Measurements from ENCODE around the gene CACNA1E.

GRCh38 chr1:181626279-181626938 lies 143.1 kb downstream of the CACNA1E start:
- TF ChIP-seq, protein P1, sequence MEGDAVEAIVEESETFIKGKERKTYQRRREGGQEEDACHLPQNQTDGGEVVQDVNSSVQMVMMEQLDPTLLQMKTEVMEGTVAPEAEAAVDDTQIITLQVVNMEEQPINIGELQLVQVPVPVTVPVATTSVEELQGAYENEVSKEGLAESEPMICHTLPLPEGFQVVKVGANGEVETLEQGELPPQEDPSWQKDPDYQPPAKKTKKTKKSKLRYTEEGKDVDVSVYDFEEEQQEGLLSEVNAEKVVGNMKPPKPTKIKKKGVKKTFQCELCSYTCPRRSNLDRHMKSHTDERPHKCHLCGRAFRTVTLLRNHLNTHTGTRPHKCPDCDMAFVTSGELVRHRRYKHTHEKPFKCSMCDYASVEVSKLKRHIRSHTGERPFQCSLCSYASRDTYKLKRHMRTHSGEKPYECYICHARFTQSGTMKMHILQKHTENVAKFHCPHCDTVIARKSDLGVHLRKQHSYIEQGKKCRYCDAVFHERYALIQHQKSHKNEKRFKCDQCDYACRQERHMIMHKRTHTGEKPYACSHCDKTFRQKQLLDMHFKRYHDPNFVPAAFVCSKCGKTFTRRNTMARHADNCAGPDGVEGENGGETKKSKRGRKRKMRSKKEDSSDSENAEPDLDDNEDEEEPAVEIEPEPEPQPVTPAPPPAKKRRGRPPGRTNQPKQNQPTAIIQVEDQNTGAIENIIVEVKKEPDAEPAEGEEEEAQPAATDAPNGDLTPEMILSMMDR (IDR thresholded peaks at IDR 0.05) = no peak
- TF ChIP-seq POLR2A (IDR thresholded peaks at IDR 0.05) = no peak
